ENCODE data around the gene CCDC9.

- TF ChIP-seq CTCF (IDR thresholded peaks at IDR 0.05) = no peak
- peak in 1 of 2 donors; percentile 21 for TF ChIP-seq POLR2A (IDR thresholded peaks at IDR 0.05)
These were observed 25.5 kb upstream of the CCDC9 start, which contains the start of gene BBC3 for GRCh38 chr19:47230921-47231214.

Measured in Peyer's patch (tissue), 4 donors.